Iris pigment epithelial cell (primary cell): ENCODE results near the gene GSG1L2.
"Not testable (repeated sequence)": the region's sequence is repeated elsewhere in the genome, so short reads cannot be mapped to it uniquely, and the experiment has no call there.

Experiments
- DNase-seq: peaks from one replicate; pipeline ENCODE4 v3.0.0-alpha.2; 2011; ENCODE audit warnings: low read depth

The GSG1L2 gene

DNA sequence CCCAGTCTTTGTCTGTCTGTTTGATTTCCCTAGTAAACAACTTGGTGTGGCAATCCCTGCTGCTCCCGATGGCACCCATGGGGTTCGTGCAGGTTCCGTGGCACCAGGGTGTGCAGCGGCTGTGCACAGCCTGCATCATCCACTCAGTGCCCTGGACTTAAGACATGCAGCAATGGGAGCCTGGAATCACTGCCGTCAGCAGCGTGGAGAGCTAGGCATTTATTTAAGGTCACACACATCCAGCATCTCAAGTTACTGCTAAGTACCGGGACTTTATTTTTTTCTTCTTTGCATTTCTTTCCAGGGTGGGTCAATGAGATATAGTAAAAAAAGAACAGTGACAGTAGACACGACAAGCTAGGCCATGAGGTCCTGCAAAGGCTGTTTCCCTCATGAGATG, 33.3 kb downstream of the GSG1L2 start:
- no peak for DNase-seq

DNA sequence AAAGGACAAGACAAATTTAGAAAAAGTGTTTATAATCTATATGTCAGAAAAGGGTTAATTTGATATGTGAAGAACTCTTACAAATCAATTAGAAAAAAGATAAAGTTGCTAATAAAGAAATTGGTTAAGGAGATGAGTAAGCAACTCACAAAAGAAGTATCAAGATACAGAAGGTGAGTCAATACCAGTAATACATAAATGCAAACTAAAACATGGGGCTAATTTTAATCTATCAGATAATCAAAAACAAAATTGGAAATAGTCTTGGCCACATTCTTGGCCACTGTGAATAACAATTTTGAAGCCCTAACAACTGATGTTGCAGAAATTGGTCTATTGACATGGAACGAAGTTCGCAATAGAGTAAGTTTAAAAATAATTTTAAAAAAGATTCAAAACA, 37.3 kb downstream of the GSG1L2 start:
- DNase-seq: no peak

DNA sequence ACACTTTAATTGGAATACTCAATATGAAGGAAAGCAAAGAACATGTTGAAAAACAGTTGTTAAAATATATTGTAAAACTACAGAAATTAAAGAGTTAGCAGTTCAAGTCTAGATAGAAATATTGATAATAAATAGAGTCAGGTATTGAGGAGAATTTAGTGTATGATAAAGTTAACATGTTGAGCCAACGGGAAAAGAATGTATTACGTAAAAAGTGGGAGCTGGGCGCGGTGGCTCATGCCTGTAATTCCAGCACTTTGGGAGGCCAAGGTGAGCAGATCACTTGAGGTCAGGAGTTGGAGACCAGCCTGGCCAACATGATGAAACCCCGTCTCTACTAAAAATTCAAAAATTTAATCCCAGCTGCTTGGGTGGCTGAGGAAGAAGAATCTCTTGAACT, 38.4 kb downstream of the GSG1L2 start:
- not testable (repeated sequence) for DNase-seq

DNA sequence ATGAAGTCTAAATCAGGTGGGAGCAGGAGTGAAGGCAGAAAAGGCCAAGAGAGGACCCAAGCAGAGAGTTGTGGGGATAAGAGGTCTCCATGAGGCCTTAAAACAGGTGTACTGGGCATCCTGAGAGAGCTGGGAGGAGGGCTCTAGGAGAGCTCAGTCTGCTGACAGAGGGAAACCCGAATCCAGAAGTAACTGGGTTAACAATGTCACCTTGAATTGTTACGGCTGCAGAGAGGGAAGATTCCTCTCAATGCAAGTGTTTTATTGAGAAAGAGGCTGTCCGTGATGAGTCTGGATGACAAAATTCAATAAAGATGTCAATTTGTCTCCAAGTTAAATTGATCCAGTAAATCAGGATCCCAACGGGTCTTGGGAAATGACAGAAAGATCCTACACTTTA, 38.8 kb downstream of the GSG1L2 start:
- DNase-seq: no peak

DNA sequence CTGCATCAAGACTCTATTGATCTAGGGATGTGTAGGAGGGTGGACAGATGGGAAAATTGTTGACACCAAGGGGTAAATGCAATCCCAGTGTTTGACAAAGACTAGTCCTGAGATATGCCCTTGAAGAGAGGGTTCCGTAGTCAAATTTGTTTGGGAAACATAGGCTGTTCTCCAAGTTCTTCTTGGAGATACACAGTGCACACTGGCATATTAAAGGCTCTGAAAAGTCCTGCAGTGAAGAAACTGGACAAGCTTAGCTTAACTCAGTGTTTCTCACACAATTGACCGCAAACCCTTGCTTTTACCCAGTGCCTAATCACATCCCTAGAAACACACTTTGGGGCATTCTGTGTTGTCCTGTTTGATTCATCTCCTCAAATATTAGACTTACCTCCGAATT, 41.3 kb downstream of the GSG1L2 start:
- DNase-seq: no peak

DNA sequence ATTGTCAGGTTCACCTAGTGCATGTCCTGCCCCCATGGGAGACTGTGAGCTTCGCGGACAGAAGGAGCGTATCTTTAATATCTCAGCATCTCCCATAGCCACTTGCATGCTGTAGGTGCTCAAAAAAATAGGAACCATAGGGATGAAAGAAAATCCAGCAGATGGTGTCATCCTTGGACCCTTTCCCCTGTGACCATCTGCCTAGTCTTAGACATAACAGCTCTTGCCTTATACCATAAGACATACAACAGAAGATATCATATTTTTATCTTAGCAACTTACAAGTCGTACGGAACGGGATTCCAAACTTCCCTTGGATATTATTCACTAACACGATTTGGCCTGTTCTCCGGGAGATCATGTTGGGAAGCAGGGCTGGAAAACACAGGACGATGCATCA, 45.0 kb downstream of the GSG1L2 start:
- DNase-seq: no peak

DNA sequence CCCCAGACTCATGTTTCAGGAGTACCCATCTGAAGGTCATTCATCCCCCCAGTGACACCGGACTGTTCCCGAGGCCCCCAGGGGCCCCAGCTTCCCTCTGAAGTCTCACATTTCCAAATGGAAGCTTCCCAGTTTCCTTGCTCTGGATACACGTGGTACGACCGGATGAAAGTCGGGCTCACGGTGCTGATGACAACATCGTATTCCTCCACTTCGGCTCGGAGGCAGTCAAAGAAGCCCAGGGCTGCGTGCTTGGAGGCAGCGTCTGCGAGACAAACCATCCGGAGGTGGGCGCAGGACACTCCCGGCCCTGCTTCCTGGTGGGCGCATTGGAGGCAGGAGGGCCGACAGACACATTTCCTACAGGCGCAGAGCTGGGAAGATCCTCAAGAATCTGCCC, 49.2 kb downstream of the GSG1L2 start:
- no peak for DNase-seq

DNA sequence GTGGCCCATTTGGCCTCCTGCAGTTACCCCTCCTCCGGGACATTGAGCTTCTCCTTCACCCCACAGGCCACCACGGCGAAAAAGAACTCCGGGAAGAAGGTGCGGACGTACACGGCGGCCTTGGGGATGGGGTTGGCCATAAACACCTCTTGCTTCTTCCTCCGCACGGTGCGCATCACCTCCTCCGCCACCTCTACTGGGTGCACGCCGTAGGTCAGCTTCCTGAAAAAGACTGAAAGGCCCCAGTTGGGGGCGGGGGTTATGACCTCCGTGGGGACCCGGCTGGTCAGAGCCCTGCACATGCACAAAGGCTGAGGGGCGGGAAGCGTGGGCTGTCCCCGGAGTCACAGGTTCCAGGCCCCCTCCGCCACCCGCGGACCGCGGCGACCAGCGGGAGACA, 50.4 kb downstream of the GSG1L2 start:
- no peak for DNase-seq

DNA sequence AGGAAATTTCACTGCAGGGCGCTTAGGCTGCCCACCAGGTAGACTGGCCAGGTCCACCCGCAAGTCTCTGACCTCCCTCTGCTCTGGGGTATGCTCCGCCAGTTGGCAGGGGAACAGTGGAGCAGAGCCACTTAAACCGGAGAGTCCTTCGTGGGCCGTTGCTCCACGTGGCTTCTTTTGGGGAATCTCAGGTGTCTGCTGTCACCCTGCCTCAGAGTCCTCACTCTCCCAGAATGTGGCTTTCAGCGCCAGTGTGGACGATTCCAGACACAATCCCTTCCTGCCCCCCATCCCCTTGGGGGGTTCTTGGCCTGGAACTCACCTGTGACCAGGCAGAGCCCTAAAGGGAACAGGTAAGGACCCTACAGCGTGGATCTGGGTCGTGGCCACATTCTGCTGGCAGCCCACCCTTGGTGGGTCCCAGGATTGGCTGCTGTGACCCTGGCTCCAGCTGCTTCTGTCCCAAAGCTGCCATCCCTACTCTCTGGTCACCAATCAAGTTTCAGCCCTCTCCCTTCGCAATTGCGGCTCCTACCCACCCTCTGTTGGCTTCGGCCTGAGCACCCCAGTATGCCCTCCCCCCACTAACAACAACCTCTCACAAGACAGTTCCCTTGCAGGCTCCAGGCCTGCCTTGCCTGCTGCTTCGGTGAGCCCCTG, 52.7 kb downstream of the GSG1L2 start:
- DNase-seq: no peak

DNA sequence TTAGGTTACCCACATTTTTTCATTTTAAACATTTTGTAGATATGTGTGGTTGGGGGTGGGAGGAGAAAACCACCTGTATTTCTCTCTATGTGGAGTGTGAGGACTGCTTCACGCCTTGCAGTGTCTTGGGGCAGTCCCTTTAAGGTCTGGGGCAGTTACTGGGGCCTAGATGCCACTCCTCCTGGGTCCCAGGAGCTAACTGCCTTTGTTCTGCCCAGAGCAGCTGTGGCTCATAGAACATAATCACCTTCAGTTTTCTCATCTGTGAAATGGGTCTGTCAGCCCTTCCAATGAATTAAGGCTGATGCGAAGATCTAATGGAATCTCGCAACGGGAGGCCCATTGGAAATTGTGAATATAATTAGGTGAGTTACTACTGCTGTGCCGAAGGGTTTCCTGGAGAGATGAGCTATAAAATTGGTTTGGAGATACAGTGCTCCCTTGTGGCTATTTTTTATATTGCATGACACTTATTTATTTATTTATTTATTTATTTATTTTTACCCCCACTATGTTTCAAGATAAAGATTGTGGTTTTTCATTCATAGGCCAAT, 53.4 kb downstream of the GSG1L2 start:
- peak; percentile 20 for DNase-seq

DNA sequence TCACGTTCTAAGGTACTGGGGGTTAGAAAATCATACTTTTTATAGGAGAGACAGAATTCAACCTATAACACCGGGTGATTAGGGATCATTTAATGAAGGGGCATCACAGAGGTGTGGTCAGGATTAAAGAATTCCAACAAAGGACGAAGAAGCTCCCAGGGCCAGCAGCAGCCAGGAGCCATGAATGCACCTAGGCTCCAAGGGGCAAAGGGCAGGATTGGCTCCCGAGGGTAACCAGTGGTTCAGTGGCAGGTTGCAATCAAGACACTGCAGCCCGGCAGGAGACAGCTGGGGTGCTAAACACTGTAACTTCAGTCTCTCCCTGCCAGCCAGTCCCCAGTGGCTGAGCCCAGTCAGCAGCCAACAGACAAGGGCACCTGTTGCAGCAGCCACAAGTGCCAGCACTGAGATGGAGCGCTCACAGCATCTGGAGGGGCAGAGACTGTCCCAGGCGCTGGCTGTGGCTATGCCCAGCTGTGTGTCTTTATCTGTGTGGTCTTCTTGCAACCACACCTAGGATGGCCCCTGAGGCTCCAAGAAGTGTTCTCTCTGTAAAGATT, 54.4 kb downstream of the GSG1L2 start:
- no peak for DNase-seq

DNA sequence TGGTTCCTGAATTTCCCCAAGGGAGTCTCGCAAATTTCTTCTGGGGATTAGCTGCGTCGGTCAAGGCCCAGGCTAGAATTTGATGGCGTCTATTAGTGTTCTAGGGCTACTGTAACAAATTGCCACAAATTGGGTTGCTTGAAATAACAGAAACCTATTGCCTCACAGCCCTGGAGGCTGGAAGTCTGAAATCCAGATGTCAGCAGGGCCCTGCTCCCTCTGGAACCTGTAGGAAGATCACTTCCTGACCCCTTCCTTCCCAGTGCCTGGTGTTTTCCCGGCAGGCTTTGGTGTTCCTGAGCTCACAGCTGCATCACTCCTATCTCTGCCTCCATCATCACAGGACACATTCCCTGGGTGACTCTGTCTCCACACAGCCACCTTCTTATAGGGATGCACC, 54.9 kb downstream of the GSG1L2 start:
- no peak for DNase-seq

DNA sequence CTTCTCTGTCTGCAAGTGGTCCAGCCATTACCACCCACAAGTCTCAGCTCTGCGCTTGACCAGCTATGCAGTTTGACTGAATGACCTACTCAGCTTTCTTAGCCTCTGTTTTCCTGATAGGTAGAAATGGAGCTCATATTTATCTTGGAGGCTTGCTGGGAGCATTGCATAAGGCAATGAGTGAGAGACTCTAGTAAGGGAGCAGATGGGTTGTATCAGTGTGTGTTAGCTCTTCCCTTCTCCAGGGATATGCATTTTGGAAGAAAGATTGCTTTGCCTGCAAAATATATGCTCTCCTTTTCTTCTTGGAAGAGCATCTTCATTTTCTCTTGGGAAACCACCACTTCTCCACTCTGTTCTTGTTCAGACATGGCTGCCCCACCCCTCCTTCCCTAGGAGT, 56.6 kb downstream of the GSG1L2 start:
- no peak for DNase-seq

DNA sequence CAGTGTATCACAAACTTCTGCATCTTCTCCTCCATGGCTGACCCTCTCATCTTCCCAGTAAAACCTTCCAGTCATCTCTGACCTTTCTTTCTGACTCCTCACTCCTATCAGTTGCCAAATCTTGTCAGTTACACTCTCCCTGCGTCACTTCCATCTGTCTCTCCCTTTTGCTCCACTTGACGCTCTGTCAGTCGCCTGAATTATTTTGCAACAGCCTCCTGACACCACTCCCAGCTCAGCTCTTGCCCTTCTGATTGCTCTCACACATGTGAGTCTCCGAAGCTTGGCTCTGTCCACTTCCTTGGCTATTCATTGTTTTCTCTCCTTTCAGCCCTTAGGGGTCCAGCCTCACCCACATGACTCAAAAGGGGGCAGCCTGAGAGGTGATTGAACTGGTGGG, 58.2 kb downstream of the GSG1L2 start:
- DNase-seq: no peak

DNA sequence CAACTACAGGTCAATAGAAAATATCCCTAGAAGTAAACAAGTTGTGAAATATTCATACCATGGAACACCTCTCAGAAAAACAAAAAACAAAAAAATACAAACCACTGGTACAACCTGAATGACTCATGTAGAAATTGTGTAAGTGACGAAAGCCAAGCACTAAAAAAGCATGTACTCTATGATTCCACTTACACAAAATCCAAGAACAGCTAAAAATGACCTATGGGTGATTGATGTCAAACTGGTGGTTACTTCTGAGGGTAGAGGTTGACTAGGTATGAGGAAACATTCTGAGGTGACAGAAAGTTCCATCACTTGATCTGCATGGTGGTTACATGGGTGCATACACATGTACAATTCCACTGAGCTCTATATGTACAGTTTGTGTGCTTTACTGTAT, 61.6 kb downstream of the GSG1L2 start:
- no peak for DNase-seq

DNA sequence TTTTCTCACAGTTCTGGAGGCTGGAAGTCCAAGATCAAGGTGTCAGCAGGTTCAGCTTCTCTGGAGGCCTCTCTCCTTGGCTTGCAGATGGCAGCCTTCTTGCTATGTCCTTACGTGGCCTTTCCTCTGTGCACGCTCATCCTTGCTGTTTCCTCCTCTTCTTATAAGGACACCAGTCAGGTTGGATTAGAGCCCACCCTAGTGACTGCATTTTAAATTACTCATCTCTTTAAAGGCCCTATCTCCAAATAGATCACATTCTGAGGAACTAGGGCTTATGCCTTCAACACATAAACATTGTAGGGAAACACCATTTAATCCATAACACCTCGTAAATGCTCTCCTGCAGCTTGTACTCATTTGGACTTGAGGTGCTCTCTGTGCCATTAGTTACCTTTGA, 66.8 kb downstream of the GSG1L2 start:
- no peak for DNase-seq
